Hepatocyte (in vitro differentiated cells): ENCODE data around the gene HMCN1. TPM values are rescaled to one million over a fixed set of nuclear protein-coding genes. Genes with fewer than 3 reads are reported as not detected.

Source experiments
- DNase-seq: peaks from one replicate; pipeline ENCODE4 v3.0.0-alpha.2; 2016; ENCODE audit warnings: low spot score
- H2AFZ ChIP-seq: fragments of 200-600 bp; sonication (generic); 2 replicates; pipeline ENCODE4 v1.6.0; 2016; ENCODE audit warnings: antibody characterized with exemption, mild to moderate bottlenecking
- H3K27ac ChIP-seq: fragments of 200-600 bp; sonication (generic); 2 replicates; pipeline ENCODE4 v1.5.1; 2016; ENCODE audit warnings: mild to moderate bottlenecking
- H3K27me3 ChIP-seq: fragments of 200-600 bp; sonication (generic); 2 replicates; pipeline ENCODE4 v1.6.1; 2016
- H3K36me3 ChIP-seq: fragments of 200-600 bp; sonication (generic); replicated peaks from 2 replicates; pipeline ENCODE4 v1.5.1; 2016; ENCODE audit warnings: low read depth; ENCODE audit not compliant: insufficient read depth
- H3K4me1 ChIP-seq: fragments of 200-600 bp; sonication (generic); 2 replicates; pipeline ENCODE4 v1.5.1; 2016; ENCODE audit warnings: mild to moderate bottlenecking, moderate library complexity; ENCODE audit not compliant: insufficient read depth
- H3K4me2 ChIP-seq: fragments of 200-600 bp; sonication (generic); 2 replicates; pipeline ENCODE4 v1.6.0; 2016
- H3K4me3 ChIP-seq: fragments of 200-600 bp; sonication (generic); 2 replicates; pipeline ENCODE4 v1.5.1; 2016; ENCODE audit warnings: mild to moderate bottlenecking
- H3K79me2 ChIP-seq: fragments of 200-600 bp; sonication (generic); 2 replicates; pipeline ENCODE4 v1.6.0; 2017; ENCODE audit warnings: mild to moderate bottlenecking
- H3K9me2 ChIP-seq: fragments of 200-600 bp; sonication (generic); replicated peaks from 2 replicates; pipeline ENCODE4 v1.6.0; 2017; ENCODE audit warnings: mild to moderate bottlenecking; ENCODE audit not compliant: insufficient read depth
- H3K9me3 ChIP-seq: fragments of 200-600 bp; sonication (generic); 2 replicates; pipeline ENCODE4 v1.5.1; 2016; ENCODE audit warnings: low read depth, mild to moderate bottlenecking
- H4K20me1 ChIP-seq: fragments of 200-600 bp; sonication (generic); 2 replicates; pipeline ENCODE4 v1.6.0; 2016; ENCODE audit warnings: mild to moderate bottlenecking; ENCODE audit not compliant: insufficient read depth, poor library complexity, severe bottlenecking
- EZH2 ChIP-seq: fragments of 200-600 bp; sonication (generic); IDR thresholded peaks from 2 replicates; pipeline ENCODE4 v1.6.1; 2016; ENCODE audit warnings: antibody characterized with exemption, mild to moderate bottlenecking, borderline replicate concordance
- EZH2phosphoT487 ChIP-seq: fragments of 200-600 bp; sonication (generic); IDR thresholded peaks from one replicate; pipeline ENCODE4 v1.6.1; 2018; ENCODE audit warnings: antibody characterized with exemption, mild to moderate bottlenecking, low read depth, moderate library complexity; ENCODE audit not compliant: unreplicated experiment, severe bottlenecking
- WGBS: methylation state at CpG from one replicate; pipeline ENCODE4 v1.1.6; 2016; ENCODE audit warnings: low lambda C conversion rate; ENCODE audit errors: missing lambda C conversion rate; 5-methylcytosine and 5-hydroxymethylcytosine counted together
- polyA plus RNA-seq: library from polyadenylated mRNA; unstranded; fragments of >200 nt; fragmentation: Nextera tagmentation; extraction: Ambion mirVana; gene quantifications from 2 replicates; pipeline ENCODE4 v1.2.1, GENCODE V29; 2016
- total RNA-seq: library from RNA; depleted of rRNA; stranded (reverse); fragments of >200 nt; gene quantifications from 2 replicates; pipeline ENCODE4 v1.2.3, GENCODE V29; 2014
- TF ChIP-seq, protein P1 (sequence below): fragments of 200-600 bp; sonication (generic); IDR thresholded peaks from 2 replicates; pipeline ENCODE4 v1.5.1; 2016; ENCODE audit warnings: antibody characterized with exemption, mild to moderate bottlenecking; ENCODE audit not compliant: poor library complexity

HMCN1 gene
- total and polyA plus RNA-seq, 2 experiments from 2014 or later, result 2.3 to 13.4 TPM

DNA sequence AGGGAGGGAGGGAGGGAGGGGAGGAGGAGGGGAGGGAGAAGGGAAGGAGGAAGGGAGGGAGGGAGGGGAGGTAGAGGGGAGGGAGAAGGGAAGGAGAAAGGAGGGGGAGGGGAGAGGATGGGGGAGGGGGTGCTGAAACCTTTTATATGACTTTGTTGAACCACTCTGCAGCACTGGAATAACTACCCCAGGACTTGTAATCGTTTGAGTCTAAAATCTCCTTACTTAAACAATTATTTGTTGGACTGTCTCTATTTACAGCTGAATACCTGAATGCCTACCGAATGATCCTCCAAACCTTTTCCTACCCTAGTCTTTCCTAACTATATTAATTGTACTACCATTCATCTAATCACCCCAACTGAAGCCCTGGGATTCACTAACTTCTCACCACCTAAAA lies 459.0 kb downstream of the HMCN1 start:
- Histone ChIP-seq H3K9me2 (no peaks in the 10 kb centered on the region), H3K36me3 (no peaks in the 10 kb centered on the region), H3K4me3 (no peak overlapping the region), H4K20me1 (no peaks in the 10 kb centered on the region), H2AFZ (no peak overlapping the region), H3K4me1 (no peaks in the 10 kb centered on the region), H3K9me3 (no peaks in the 10 kb centered on the region), H3K4me2 (no peak overlapping the region), H3K79me2 (no peaks in the 10 kb centered on the region), H3K27ac (no peak overlapping the region), H3K27me3 (no peaks in the 10 kb centered on the region)
- DNase-seq, result no peak
- TF ChIP-seq EZH2phosphoT487 (no peak), EZH2 (no peak)
- TF ChIP-seq, protein P1, sequence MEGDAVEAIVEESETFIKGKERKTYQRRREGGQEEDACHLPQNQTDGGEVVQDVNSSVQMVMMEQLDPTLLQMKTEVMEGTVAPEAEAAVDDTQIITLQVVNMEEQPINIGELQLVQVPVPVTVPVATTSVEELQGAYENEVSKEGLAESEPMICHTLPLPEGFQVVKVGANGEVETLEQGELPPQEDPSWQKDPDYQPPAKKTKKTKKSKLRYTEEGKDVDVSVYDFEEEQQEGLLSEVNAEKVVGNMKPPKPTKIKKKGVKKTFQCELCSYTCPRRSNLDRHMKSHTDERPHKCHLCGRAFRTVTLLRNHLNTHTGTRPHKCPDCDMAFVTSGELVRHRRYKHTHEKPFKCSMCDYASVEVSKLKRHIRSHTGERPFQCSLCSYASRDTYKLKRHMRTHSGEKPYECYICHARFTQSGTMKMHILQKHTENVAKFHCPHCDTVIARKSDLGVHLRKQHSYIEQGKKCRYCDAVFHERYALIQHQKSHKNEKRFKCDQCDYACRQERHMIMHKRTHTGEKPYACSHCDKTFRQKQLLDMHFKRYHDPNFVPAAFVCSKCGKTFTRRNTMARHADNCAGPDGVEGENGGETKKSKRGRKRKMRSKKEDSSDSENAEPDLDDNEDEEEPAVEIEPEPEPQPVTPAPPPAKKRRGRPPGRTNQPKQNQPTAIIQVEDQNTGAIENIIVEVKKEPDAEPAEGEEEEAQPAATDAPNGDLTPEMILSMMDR, result no peak
- 89% methylated on average over 2 of the region's 2 CpGs for WGBS

DNA sequence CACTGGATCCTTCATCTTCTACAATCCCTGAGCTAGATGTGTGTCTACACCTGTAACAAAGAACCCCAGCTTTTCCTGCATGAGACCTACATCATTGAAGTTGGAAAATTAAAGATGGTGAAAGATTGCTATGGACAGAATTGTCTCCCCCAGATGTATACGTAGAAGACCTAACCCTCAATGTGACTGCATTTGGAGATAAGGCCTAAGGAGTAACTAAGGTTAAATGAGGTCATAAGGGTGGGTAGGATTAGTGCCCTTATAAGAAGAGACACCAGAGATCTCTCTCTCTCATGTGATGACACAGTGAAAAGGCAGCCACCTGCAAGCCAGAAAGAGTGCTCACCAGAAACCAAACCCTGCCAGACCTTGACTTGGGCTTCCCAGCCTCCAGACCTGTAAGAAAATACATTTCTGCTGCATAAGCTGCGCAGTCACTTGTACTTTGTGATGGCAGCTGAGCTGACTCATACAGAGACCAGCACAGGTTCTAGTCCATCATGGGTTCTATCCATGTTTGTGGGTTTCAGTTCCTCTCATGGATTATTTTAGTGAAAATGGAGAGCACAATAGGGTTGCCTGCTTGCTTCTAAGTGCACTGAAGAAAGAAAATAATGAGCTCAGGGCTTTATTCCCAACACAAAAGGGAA lies 460.0 kb downstream of the HMCN1 start:
- Histone ChIP-seq H3K9me2 (no peaks in the 10 kb centered on the region), H4K20me1 (no peaks in the 10 kb centered on the region), H3K4me3 (no peak overlapping the region), H3K4me1 (no peaks in the 10 kb centered on the region), H3K4me2 (no peak overlapping the region), H3K27me3 (no peaks in the 10 kb centered on the region), H3K9me3 (no peaks in the 10 kb centered on the region), H3K27ac (no peak overlapping the region), H3K79me2 (no peaks in the 10 kb centered on the region), H2AFZ (no peak overlapping the region), H3K36me3 (no peaks in the 10 kb centered on the region)
- DNase-seq, result no peak
- WGBS, result 91% methylated on average over 2 of the region's 2 CpGs
- TF ChIP-seq, protein P1, result no peak
- TF ChIP-seq EZH2 (no peak), EZH2phosphoT487 (no peak)

DNA sequence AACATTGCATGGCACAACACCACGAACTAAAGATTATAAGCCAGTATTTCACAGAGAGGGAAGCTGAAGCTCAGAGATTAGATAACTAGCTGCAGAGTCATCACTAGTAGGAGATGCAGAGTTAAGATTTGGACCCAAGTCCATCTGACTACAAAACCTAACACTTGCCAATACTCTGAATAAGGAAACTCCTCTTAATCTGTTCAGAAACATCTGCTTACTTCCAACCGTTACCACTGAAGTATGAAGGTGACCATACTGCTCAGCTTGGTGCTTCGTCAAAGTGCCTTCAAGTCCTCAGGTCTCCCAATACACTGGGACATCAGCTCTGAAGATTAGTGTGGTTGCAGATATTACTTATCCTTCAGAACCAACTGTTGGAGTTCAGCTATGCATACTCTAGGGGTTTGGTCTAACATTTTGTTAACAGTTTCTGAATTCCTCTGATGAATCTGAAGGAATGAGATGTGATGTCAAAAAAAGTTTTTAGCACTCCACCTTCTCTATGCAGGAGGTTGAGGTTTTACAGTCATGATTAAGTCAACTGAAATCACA lies 461.3 kb downstream of the HMCN1 start:
- no peaks in the 10 kb centered on the region for H3K9me3 ChIP-seq
- no peaks in the 10 kb centered on the region for H3K27me3 ChIP-seq
- no peaks in the 10 kb centered on the region for H3K79me2 ChIP-seq
- no peak for DNase-seq
- no peaks in the 10 kb centered on the region for H3K36me3 ChIP-seq
- no peak overlapping the region for H3K4me3 ChIP-seq
- no peak overlapping the region for H2AFZ ChIP-seq
- no peak overlapping the region for H3K4me2 ChIP-seq
- no peaks in the 10 kb centered on the region for H3K9me2 ChIP-seq
- no peak for TF ChIP-seq EZH2phosphoT487
- TF ChIP-seq EZH2, result no peak
- TF ChIP-seq, protein P1, result no peak
- H3K27ac ChIP-seq, result no peak overlapping the region
- WGBS, result 86% methylated on average over 3 of the region's 3 CpGs
- H3K4me1 ChIP-seq, result no peaks in the 10 kb centered on the region
- no peaks in the 10 kb centered on the region for H4K20me1 ChIP-seq
